GM18868 (cell line): ENCODE measurements around the gene NR3C1.

Source experiments
- ATAC-seq: cut with Tn5 transposase; IDR thresholded peaks from one replicate; pipeline ENCODE4 v1.9.1; 2021; ENCODE audit warnings: mild to moderate bottlenecking, moderate library complexity; ENCODE audit not compliant: unreplicated experiment

Gene NR3C1

GRCh38 chr5:143315214-143315613 is 88.3 kb downstream of the NR3C1 start:
- ATAC-seq = no peak

- no peak for ATAC-seq
These were observed 88.8 kb downstream of the NR3C1 start for GRCh38 chr5:143314659-143315058.

- ATAC-seq = peak; percentile 32
These were observed 89.4 kb downstream of the NR3C1 start for GRCh38 chr5:143314099-143314498.

- ATAC-seq = no peak
These were observed 90.1 kb downstream of the NR3C1 start for GRCh38 chr5:143313298-143313852.

- no peak for ATAC-seq
These were observed 90.7 kb downstream of the NR3C1 start for GRCh38 chr5:143312822-143313221.

- ATAC-seq = no peak
These were observed 91.5 kb downstream of the NR3C1 start for GRCh38 chr5:143311955-143312354.

- ATAC-seq = no peak
These were observed 92.1 kb downstream of the NR3C1 start for GRCh38 chr5:143311428-143311827.

GRCh38 chr5:143309661-143310431 is 93.6 kb downstream of the NR3C1 start:
- ATAC-seq = no peak

- ATAC-seq = no peak
These were observed 94.8 kb downstream of the NR3C1 start for GRCh38 chr5:143308731-143309130.

- no peak for ATAC-seq
These were observed 97.4 kb downstream of the NR3C1 start for GRCh38 chr5:143306040-143306439.

- no peak for ATAC-seq
These were observed 98.5 kb downstream of the NR3C1 start for GRCh38 chr5:143304836-143305475.

GRCh38 chr5:143302341-143303045 is 101.0 kb downstream of the NR3C1 start:
- no peak for ATAC-seq

- ATAC-seq = no peak
These were observed 105.7 kb downstream of the NR3C1 start for GRCh38 chr5:143297756-143298155.

GRCh38 chr5:143290125-143290524 is 113.4 kb downstream of the NR3C1 start:
- ATAC-seq = no peak

GRCh38 chr5:143284521-143284920 is 119.0 kb downstream of the NR3C1 start:
- no peak for ATAC-seq

- ATAC-seq = no peak
These were observed 119.5 kb downstream of the NR3C1 start for GRCh38 chr5:143284002-143284401.

- no peak for ATAC-seq
These were observed 122.3 kb downstream of the NR3C1 start for GRCh38 chr5:143281226-143281625.

GRCh38 chr5:143279698-143280097 is 123.8 kb downstream of the NR3C1 start:
- ATAC-seq = no peak

GRCh38 chr5:143277536-143277935 is 126.0 kb downstream of the NR3C1 start:
- no peak for ATAC-seq

- ATAC-seq = no peak
These were observed 127.7 kb downstream of the NR3C1 start for GRCh38 chr5:143275512-143276363.

GRCh38 chr5:143274952-143275351 is 128.5 kb downstream of the NR3C1 start:
- ATAC-seq = no peak
